Muscle layer of colon (tissue), 2 donors: ENCODE measurements around the gene CYBB.

Experiments
- H3K27ac ChIP-seq: one replicate; pipeline ENCODE4 v1.7.0; 2013; ENCODE audit warnings: low read depth, mild to moderate bottlenecking, low read length, moderate library complexity
- H3K27me3 ChIP-seq, 2 donors: one replicate each; pipeline ENCODE4 v1.7.0; 2013; ENCODE audit warnings: low read length in 2 of 2, mild to moderate bottlenecking in 2 of 2; ENCODE audit not compliant: insufficient read depth in 2 of 2, control insufficient read depth in 1 of 2
- H3K36me3 ChIP-seq: one replicate; pipeline ENCODE4 v1.7.0; 2013; ENCODE audit warnings: mild to moderate bottlenecking, low read length; ENCODE audit not compliant: insufficient read depth
- H3K4me1 ChIP-seq: one replicate; pipeline ENCODE4 v1.7.0; 2013; ENCODE audit warnings: mild to moderate bottlenecking, low read length; ENCODE audit not compliant: insufficient read depth
- H3K4me3 ChIP-seq, 2 donors: one replicate each; pipeline ENCODE4 v1.7.0; 2013; ENCODE audit warnings: low read length in 2 of 2, low read depth in 1 of 2, mild to moderate bottlenecking in 1 of 2, moderate library complexity in 1 of 2
- H3K9ac ChIP-seq: one replicate; pipeline ENCODE4 v1.7.0; 2013; ENCODE audit warnings: low read length
- H3K9me3 ChIP-seq: one replicate; pipeline ENCODE4 v1.7.0; 2013; ENCODE audit warnings: mild to moderate bottlenecking, low read length
- donor health status: abdominal sarcoma.
- donor health status: Adenocarcinoma of cecum.

Gene CYBB

GRCh38 chrX:37779857-37780256, at the start of gene CYBB:
Gene CYBB, plus strand, starts transcription at chrX:37780059. Its CDS starts 19 bp downstream, at chrX:37780078.
- peaks cover 0 to 7% of the 10 kb centered on the region in 2 donors for H3K27me3 ChIP-seq
- H3K9ac ChIP-seq = no peak within 1 kb of the TSS
- no peak within 1 kb of the TSS for H3K27ac ChIP-seq
- no peak within 1 kb of the TSS for H3K4me3 ChIP-seq
- no peaks in the 10 kb centered on the region for H3K36me3 ChIP-seq
- H3K4me1 ChIP-seq = no peaks in the 10 kb centered on the region
- no peaks in the 10 kb centered on the region for H3K9me3 ChIP-seq

DNA sequence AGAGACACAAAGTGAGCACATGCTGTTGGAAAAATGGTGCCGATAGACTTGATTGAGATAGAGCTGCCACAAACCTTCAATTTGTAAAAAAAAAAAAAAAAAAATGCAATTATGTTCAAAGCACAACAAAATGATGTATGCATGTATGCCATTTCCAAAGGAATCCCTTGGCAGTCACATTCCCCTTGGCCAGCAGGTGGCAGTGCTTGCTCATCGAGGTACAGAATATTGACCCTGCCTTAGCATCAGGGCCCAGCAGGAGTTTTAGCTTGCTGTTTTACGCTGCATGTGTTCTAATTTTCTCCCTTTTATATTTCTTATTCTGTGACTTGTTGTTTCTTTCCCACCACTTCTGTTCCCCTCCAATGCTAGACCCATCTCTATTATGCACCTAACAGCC, 34.5 kb upstream of the CYBB start:
- H3K9me3 ChIP-seq = no peaks in the 10 kb centered on the region
- H3K4me1 ChIP-seq = no peaks in the 10 kb centered on the region
- H3K9ac ChIP-seq = no peak overlapping the region
- H3K27me3 ChIP-seq = peaks cover 0 to 5% of the 10 kb centered on the region in 2 donors
- H3K4me3 ChIP-seq = no peak overlapping the region
- no peak overlapping the region for H3K27ac ChIP-seq
- H3K36me3 ChIP-seq = no peaks in the 10 kb centered on the region

DNA sequence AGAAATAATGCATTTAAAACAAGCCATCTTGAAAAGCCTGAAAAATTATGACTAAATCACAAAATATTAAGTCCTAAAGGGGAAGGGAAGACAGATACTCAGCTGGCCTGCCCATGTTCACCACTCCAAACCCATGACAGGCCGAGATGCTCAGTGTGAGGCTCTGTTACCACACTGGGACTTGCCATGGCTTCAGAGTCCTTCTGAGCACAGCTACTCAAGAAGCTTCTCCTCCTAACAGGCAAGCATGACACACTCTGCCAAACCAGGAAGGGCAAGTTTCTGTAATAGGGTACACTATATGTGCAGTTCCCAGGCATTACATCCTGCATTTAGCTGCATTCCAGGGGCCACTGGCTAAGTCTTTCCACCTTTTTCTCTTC, 34.0 kb upstream of the CYBB start:
- no peak overlapping the region for H3K27ac ChIP-seq
- no peak overlapping the region for H3K9ac ChIP-seq
- no peaks in the 10 kb centered on the region for H3K9me3 ChIP-seq
- peaks cover 0 to 5% of the 10 kb centered on the region in 2 donors for H3K27me3 ChIP-seq
- H3K36me3 ChIP-seq = no peaks in the 10 kb centered on the region
- no peak overlapping the region for H3K4me3 ChIP-seq
- no peaks in the 10 kb centered on the region for H3K4me1 ChIP-seq

GRCh38 chrX:37746218-37746941, 33.5 kb upstream of the CYBB start:
- H3K27ac ChIP-seq = no peak overlapping the region
- no peak overlapping the region for H3K9ac ChIP-seq
- no peaks in the 10 kb centered on the region for H3K4me1 ChIP-seq
- H3K4me3 ChIP-seq = no peak overlapping the region
- H3K9me3 ChIP-seq = no peaks in the 10 kb centered on the region
- H3K36me3 ChIP-seq = no peaks in the 10 kb centered on the region
- peaks cover 0 to 5% of the 10 kb centered on the region in 2 donors for H3K27me3 ChIP-seq

- Histone ChIP-seq H3K4me3 (no peak overlapping the region), H3K9ac (no peak overlapping the region), H3K27me3 (peaks cover 0 to 5% of the 10 kb centered on the region in 2 donors), H3K27ac (no peak overlapping the region), H3K9me3 (no peaks in the 10 kb centered on the region), H3K4me1 (no peaks in the 10 kb centered on the region), H3K36me3 (no peaks in the 10 kb centered on the region)
Measured at GRCh38 chrX:37746951-37747350, 32.9 kb upstream of the CYBB start.

DNA sequence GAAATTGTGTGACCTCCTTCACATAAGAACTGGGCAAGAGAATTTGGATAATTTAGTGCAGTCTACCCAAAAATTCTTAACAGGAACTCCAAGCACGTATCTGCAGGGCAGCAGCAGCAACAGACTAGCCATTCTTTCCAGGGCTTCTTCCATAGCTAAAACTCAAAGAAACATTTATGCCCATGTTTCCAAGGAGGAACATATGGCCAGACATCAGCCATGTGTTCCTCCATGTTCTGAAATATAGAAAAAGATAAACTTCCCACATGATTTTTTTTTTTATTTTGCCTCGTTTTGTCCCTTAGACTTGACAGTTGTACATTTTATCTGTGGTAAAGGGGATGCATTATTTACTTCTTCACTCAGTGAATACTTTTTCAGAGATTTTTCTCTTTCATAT, 27.6 kb upstream of the CYBB start:
- peaks cover 4% of the 10 kb centered on the region for H3K4me1 ChIP-seq
- H3K4me3 ChIP-seq = no peak overlapping the region

GRCh38 chrX:37752936-37753335, 26.9 kb upstream of the CYBB start:
- no peaks in the 10 kb centered on the region for H3K36me3 ChIP-seq
- H3K27me3 ChIP-seq = no peaks in the 10 kb centered on the region
- H3K4me3 ChIP-seq = no peak overlapping the region
- no peak overlapping the region for H3K27ac ChIP-seq
- peaks cover 4% of the 10 kb centered on the region for H3K4me1 ChIP-seq
- no peak overlapping the region for H3K9ac ChIP-seq
- no peaks in the 10 kb centered on the region for H3K9me3 ChIP-seq

More for the DNA sequence above, 27.6 kb upstream of the CYBB start:
- no peaks in the 10 kb centered on the region for H3K27me3 ChIP-seq
- H3K27ac ChIP-seq = no peak overlapping the region
- H3K9me3 ChIP-seq = no peaks in the 10 kb centered on the region
- no peak overlapping the region for H3K9ac ChIP-seq
- no peaks in the 10 kb centered on the region for H3K36me3 ChIP-seq

GRCh38 chrX:37753384-37753783, 26.5 kb upstream of the CYBB start:
- Histone ChIP-seq H3K36me3 (no peaks in the 10 kb centered on the region), H3K27me3 (no peaks in the 10 kb centered on the region), H3K27ac (no peak overlapping the region), H3K9me3 (no peaks in the 10 kb centered on the region), H3K4me1 (peaks cover 4% of the 10 kb centered on the region), H3K9ac (no peak overlapping the region), H3K4me3 (no peak overlapping the region)

DNA sequence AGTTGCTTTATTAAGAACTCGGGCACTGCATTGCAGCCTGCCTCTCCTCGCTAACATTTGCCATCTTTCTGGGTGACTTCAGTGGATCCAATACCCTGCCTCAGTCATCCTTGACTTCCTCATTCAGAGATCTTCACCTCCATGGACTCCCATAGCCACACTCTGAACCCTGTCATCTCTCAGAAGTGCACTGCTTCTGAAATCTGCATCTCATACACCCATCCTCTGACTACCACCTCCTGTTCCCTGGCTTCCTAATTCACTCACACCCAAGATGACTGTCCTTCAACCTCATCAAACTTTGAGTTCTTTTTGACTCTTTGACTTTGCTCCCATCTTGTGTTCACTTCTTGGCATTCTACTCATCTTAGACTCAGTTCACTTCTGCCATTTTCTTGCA, 25.3 kb upstream of the CYBB start:
- H3K27ac ChIP-seq = no peak overlapping the region
- H3K4me3 ChIP-seq = no peak overlapping the region
- H3K9me3 ChIP-seq = no peaks in the 10 kb centered on the region
- H3K27me3 ChIP-seq = no peaks in the 10 kb centered on the region
- H3K9ac ChIP-seq = no peak overlapping the region
- peaks cover 4% of the 10 kb centered on the region for H3K4me1 ChIP-seq
- no peaks in the 10 kb centered on the region for H3K36me3 ChIP-seq

DNA sequence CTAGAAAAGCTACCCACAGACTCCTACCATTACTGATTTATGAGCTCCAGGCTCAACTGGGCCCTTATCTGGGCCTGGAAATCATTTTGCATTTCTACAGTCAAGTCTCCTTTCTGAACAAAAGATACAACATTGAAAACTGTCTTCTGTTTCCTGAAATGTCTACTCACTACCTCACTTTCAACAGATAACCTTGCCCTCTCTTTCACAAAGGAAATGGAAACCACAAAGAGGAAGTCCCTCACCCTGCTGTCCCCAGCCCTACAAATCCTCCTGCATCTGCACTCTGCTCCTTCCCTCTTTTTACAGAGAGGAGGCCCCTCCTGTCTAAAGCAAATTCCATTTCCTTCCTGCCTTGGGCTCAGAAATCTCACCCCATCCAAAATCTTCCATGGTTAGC, 24.8 kb upstream of the CYBB start:
- Histone ChIP-seq H3K27me3 (no peaks in the 10 kb centered on the region), H3K9me3 (no peaks in the 10 kb centered on the region), H3K27ac (no peak overlapping the region), H3K4me3 (no peak overlapping the region), H3K9ac (no peak overlapping the region), H3K4me1 (peaks cover 4% of the 10 kb centered on the region), H3K36me3 (no peaks in the 10 kb centered on the region)

DNA sequence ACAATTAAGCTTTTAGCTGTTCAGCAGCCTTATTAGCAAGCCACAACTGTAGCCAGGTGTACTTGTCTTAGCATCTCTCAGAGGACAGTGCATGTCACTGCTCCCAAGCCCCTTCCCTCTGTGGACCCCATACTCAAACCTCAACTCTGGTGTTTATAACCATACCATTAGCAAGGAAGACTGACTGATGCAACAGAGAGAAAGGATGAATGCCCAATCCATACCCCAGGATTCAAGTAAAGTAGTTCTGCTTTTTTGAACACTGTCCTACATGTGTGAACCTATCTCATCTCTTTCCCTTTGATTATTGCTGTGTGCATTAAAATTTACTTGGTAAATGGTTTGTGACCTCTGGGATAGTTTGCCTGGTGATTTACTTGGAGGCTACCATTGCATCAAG, 22.8 kb upstream of the CYBB start:
- Histone ChIP-seq H3K4me1 (peaks cover 4% of the 10 kb centered on the region), H3K36me3 (no peaks in the 10 kb centered on the region)

DNA sequence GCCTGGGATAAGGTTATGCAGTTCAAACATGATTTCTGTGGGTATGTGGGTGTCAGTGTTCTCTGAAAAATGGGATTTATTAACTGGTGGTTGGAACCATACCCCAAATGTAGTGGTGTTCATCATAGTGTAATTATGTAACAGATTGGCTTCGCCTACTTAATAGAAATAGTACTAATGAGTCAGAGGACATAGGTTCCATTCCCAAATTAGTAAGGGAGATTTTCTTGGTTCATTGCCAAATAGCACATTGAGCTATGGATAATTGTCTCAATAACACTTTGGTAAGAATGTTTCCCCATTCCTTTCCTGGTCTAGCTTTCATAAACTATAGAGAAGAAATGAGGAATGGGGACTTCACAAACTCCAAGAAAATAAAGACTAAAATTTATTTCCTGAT, 20.5 kb upstream of the CYBB start:
- peaks cover 4% of the 10 kb centered on the region for H3K4me1 ChIP-seq
- H3K36me3 ChIP-seq = no peaks in the 10 kb centered on the region
- no peak overlapping the region for H3K4me3 ChIP-seq
- no peaks in the 10 kb centered on the region for H3K9me3 ChIP-seq
- H3K27me3 ChIP-seq = no peaks in the 10 kb centered on the region
- no peak overlapping the region for H3K9ac ChIP-seq
- H3K27ac ChIP-seq = no peak overlapping the region

More for the DNA sequence above, 22.8 kb upstream of the CYBB start:
- no peak overlapping the region for H3K9ac ChIP-seq
- H3K4me3 ChIP-seq = no peak overlapping the region
- no peaks in the 10 kb centered on the region for H3K9me3 ChIP-seq
- H3K27me3 ChIP-seq = no peaks in the 10 kb centered on the region
- no peak overlapping the region for H3K27ac ChIP-seq
